ENCODE measurements around the gene JAK1. TPM values are rescaled to one million over a fixed set of nuclear protein-coding genes. Genes with fewer than 3 reads are reported as not detected.

JAK1 gene
- total RNA-seq, 1 donor from 2014 or later = 125 TPM

- DNase-seq (ENCODE audit: low read depth in 2 of 2) = no peak
Measured at GRCh38 chr1:64866689-64867088, 99.7 kb downstream of the JAK1 start.

DNA sequence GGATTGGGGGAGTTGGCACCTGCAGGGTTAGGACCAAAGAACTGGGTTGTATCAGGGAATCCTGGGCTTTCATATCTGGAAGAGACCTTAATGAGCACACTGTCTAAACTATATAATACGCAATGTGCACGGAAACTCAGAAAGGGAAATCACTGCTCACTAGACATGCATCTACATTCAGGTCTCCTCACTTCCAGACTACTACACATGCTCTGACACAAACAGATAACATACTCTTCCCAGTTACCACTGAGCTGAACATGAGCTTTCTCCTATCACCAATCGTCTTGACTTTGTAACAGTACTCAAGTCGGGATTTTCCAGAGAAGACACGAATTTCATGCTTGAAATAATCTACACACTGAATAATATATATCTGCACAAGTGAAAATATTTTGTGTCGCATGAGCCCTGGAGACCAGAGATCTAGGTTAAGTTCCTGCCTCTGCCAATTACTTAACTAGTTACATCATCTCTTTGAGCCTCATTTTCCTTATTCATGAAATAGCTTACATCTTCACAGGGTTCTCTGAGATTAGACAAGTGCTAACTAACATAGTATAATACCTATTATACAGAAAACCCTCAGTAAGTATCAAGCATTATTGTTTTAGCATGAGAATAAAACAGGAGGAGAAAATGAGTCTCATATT, 101.1 kb downstream of the JAK1 start:
- DNase-seq (ENCODE audit: low read depth in 2 of 2) = no peak

DNA sequence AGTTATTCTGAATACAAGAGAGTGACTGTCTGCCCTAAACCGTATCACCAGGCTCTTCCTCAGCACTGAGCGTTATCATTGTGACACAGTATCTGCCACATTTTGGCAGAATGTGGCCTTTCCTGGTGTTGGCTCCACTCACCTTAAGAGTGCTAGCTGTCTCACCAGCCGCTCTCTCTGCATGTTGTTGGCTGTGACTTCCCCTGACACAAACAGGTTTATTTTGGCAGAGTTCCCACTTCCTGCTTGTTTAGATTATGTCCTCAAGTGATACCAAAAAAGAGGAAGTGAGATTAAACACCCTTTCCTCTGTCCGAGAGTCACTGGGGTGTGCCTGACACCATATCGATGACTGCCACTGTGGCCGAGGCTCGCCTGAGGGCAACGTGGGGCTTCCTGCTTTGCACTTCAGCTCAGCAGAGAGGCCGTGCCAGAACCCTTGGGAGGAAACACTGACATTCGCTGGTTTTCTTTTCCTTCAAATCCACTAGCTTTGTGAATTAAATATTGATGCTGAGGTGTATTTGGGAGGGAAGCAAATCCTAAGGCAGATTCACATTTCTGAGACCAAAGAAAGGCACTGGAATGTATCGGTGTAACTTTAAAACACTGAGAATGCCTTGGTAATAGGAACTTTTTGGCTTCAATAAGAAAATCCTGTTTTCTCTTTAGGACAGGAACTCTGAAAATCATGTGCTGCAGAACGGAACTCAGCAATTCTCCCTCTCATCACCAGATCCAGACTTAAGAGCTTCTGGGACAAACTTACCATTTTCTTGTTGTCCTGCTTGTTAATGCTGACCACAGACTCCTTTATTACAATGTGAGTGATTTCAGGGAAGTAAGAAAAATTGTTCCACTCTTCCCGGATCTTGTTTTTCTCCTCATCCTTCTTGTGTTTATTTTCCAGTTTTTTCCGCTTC, 102.1 kb downstream of the JAK1 start:
- peak; percentile 83 to 88 for DNase-seq (ENCODE audit: low read depth in 2 of 2)

DNA sequence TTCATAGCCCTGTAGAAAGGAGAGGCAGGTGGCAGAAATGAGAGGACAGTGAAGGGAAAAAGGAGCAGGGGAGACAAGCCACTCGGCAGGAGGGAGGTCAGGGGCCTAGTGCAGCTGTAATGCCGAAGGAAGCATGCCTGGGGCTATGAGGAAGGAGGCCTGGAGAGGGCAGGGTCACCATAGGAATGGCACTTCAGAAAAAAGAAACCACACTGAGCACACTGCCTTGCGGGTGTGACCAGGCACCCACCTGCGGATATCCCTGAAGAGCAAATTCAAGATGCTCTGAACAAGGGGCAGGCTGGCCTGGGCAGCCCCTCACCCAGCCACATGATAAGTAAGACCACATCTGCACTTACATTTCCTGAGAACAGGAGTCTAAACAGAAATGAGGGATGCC, 104.7 kb downstream of the JAK1 start:
- peak in 1 of 2 donors; percentile 16 for DNase-seq (ENCODE audit: low read depth in 2 of 2)

- DNase-seq (ENCODE audit: low read depth in 2 of 2) = no peak
Measured at GRCh38 chr1:64857347-64857746, 109.0 kb downstream of the JAK1 start.

- no peak for DNase-seq (ENCODE audit: low read depth in 2 of 2)
Measured at GRCh38 chr1:64856553-64856952, 109.8 kb downstream of the JAK1 start.

GRCh38 chr1:64855557-64855956, 110.8 kb downstream of the JAK1 start:
- DNase-seq (ENCODE audit: low read depth in 2 of 2) = no peak

GRCh38 chr1:64854674-64855073, 111.7 kb downstream of the JAK1 start:
- no peak for DNase-seq (ENCODE audit: low read depth in 2 of 2)

DNA sequence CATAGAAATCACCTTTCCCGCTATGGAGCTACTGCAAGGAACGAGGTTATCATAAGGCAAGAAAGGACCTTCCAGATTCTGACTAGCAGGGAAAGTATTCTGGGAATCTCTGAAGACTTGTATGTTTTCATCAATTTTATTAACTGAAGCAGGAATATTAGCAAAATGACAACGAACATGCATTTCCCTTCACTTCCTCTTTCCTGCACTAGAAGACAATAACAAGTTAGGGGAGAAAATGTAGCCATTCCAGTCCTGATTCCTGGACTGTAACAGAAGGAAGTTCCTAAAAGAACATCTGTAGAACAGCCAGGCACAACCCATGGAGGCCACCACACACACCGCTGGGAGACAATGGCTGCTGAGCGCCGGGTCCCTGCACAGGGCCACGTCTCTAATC, 114.7 kb downstream of the JAK1 start:
- peak in 1 of 2 donors; percentile 51 for DNase-seq (ENCODE audit: low read depth in 2 of 2)

DNA sequence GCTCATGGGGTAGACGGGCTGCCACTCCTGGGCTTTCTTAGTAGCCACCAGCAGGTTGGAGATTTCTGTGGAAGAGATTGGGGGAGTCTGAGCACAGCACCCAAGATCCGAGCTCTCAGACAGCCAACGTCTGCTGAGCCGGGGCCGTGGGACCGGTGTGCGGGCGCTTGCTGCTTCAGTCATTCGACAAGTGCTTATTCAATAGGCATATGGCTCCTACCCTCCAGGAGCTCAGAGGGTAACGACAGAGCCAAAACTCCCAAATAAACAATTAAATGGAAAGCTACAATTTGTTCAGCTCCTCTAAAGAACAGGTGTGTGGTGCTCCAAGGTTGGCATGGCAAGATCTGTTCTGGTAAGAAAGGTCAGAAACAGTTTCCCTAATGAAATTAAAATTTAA, 115.5 kb downstream of the JAK1 start:
- no peak for DNase-seq (ENCODE audit: low read depth in 2 of 2)

- DNase-seq (ENCODE audit: low read depth in 2 of 2) = no peak
Measured at GRCh38 chr1:64849942-64850341, 116.4 kb downstream of the JAK1 start.

- no peak for DNase-seq (ENCODE audit: low read depth in 2 of 2)
Measured at GRCh38 chr1:64848803-64849202, 117.5 kb downstream of the JAK1 start.

DNA sequence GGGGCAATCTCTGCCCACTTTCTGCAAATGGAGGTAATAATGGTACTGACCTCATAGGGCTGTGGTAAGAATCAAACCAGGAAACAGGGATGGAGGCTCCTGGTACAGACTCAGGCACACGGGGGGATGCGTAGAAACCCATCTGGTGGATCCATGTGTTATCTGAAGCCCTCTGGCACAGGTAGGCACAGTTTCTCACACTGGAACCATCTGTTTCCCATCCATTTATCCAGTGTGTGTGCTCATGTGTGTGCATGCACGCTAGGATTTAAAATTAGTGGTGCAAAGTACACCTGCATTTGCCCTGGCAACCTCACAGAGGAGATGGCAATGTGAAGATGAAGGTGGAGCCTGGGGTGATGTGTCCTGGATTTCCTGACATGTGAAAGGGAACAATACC, 118.2 kb downstream of the JAK1 start:
- DNase-seq (ENCODE audit: low read depth in 2 of 2) = no peak

GRCh38 chr1:64847666-64848065, 118.7 kb downstream of the JAK1 start:
- DNase-seq (ENCODE audit: low read depth in 2 of 2) = no peak

- DNase-seq (ENCODE audit: low read depth in 2 of 2) = no peak
Measured at GRCh38 chr1:64846573-64847430, 119.5 kb downstream of the JAK1 start.

DNA sequence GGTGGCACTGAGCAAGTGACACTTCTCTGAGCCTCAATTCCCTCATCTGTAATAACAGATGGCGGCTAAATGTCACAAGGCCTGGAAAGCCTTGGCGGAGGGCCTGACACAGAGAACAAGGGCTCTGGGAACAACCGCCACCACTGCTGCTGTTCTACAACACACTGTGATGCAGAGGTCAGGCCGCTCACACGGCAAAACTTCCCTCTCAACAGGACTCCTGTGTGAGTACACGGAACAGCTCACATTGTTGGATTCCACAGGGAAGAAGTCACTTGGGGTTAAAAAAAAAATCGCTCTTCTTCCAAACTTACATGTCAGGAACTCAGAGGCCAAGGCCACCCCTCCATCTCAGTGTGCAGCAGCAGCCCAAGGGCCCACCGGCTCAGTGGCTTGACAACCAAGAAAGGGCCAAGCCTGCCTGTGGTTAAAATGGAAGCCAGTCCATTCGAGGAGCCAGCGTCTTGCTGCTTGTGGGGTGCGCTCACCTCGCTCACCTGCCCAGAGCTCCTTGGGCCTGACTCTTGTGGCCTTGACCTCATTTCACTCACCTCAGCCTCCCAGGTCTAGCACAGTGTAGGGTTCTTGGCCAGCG, 120.4 kb downstream of the JAK1 start:
- no peak for DNase-seq (ENCODE audit: low read depth in 2 of 2)

- DNase-seq (ENCODE audit: low read depth in 2 of 2) = no peak
Measured at GRCh38 chr1:64844609-64845008, 121.7 kb downstream of the JAK1 start.

DNA sequence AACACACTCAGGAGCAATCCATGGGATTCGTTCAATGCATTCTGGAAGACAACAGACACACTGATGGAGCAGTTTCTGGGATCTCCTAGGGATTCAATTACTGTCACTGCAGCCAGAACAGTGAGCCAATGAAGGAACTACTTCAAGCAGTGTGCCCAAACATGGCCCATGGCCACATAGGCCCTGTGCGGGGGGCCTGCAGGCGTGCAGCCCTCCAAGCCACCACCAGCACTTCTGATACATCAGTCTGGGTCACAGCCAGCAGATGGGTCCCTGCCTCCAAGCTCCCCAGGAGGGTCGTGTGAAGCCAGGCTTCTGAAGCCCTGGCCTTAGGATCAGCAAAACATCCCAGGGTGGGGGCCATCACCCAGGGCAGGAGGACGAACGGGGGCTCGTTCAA, 122.2 kb downstream of the JAK1 start:
- no peak for DNase-seq (ENCODE audit: low read depth in 2 of 2)

GRCh38 chr1:64843675-64844074, 122.7 kb downstream of the JAK1 start:
- DNase-seq (ENCODE audit: low read depth in 2 of 2) = no peak

GRCh38 chr1:64842224-64842623, 124.1 kb downstream of the JAK1 start:
- no peak for DNase-seq (ENCODE audit: low read depth in 2 of 2)

GRCh38 chr1:64841330-64842065, 124.9 kb downstream of the JAK1 start:
- no peak for DNase-seq (ENCODE audit: low read depth in 2 of 2)
